HepG2 (cell line): ENCODE results near the gene ANKRD62. TPM values are rescaled to one million over a fixed set of nuclear protein-coding genes. Genes with fewer than 3 reads are reported as not detected.
"Not testable (repeated sequence)": the region's sequence is repeated elsewhere in the genome, so short reads cannot be mapped to it uniquely, and the experiment has no call there.

ENCODE experiments used
- ATAC-seq: fragments of 200-7000 bp; cut with Tn5 transposase; 3 replicates; pipeline ENCODE4 v1.9.1; 2020; ENCODE audit warnings: mild to moderate bottlenecking, moderate library complexity
- BruUV-seq: library from RNA; stranded (reverse); fragments of 400-500 nt; replicated peaks from 2 replicates; lab custom pipeline; 2021; lab: Mats Ljungman, UMichigan
- CTCF ChIA-PET: fragments of 300-600 bp; formaldehyde crosslinking; extraction: SDS; loops from one replicate; lab custom pipeline; 2021; ENCODE audit warnings: low total read pairs, inconsistent platforms, low intra/inter-chr PET ratio; lab: Yijun Ruan, JAX
- POLR2A ChIA-PET: fragments of 350-600 bp; sonication (Branson Sonifier 250); formaldehyde crosslinking; loops from one replicate; lab custom pipeline; 2020; ENCODE audit warnings: antibody characterized with exemption, inconsistent platforms; lab: Yijun Ruan, JAX
- DNase-seq: peaks from one replicate; pipeline ENCODE4 v3.0.0-alpha.2; 2015; ENCODE audit warnings: low spot score
- FAIRE-seq: peaks from 3 replicates; lab custom pipeline; 2011; peaks lifted over from hg19 to GRCh38; lab: Jason Lieb, UNC
- H2AFZ ChIP-seq: one replicate; pipeline ENCODE4 v1.6.1; 2011; ENCODE audit warnings: low read length, inconsistent platforms
- H3K27ac ChIP-seq: fragments of 300-600 bp; 3 replicates; pipeline ENCODE4 v1.8.0; 2011; ENCODE audit warnings: mixed run types, mild to moderate bottlenecking, mixed read lengths, low read length, inconsistent platforms; ENCODE audit not compliant: insufficient read depth; ENCODE audit errors: extremely low read length
- H3K27me3 ChIP-seq, 2 experiments: fragments of 200-600 bp in 1 of 2; 2 replicates in 1 of 2; 3 replicates in 1 of 2; pipeline versions ENCODE4 v1.6.0 to v1.8.0; 2011; ENCODE audit warnings: low read length in 2 of 2, mild to moderate bottlenecking in 2 of 2, moderate library complexity in 2 of 2, inconsistent platforms in 1 of 2; ENCODE audit not compliant: insufficient read depth in 2 of 2, control insufficient read depth in 1 of 2
- H3K36me3 ChIP-seq, 2 experiments: fragments of 200-600 bp in 1 of 2; replicated peaks in 1 of 2; 2 replicates in 1 of 2; 3 replicates in 1 of 2; pipeline versions ENCODE4 v1.5.1 to v1.8.0; 2011; ENCODE audit warnings: low read length in 2 of 2, inconsistent platforms in 1 of 2; ENCODE audit not compliant: insufficient read depth in 2 of 2, control insufficient read depth in 1 of 2
- H3K4me1 ChIP-seq: 2 replicates; pipeline ENCODE4 v1.5.1; 2012; ENCODE audit warnings: low read length, inconsistent platforms; ENCODE audit not compliant: insufficient read depth
- H3K4me2 ChIP-seq: 2 replicates; pipeline ENCODE4 v1.6.0; 2011; ENCODE audit warnings: low read depth, low read length, inconsistent platforms
- H3K4me3 ChIP-seq, 3 experiments: fragments of 200-600 bp in 1 of 3; sonication (generic), shearing (Covaris generic) in 1 of 3; replicated peaks in 1 of 3; 2 replicates each; pipeline ENCODE4 v1.5.1; 2011 to 2016; ENCODE audit warnings: low read length in 3 of 3, inconsistent platforms in 2 of 3, low read depth in 2 of 3, mild to moderate bottlenecking in 2 of 3, control low read depth in 1 of 3, mixed read lengths in 1 of 3; ENCODE audit not compliant: insufficient read depth in 1 of 3
- H3K79me2 ChIP-seq: one replicate; pipeline ENCODE4 v1.6.1; 2011; ENCODE audit warnings: low read length, inconsistent platforms; ENCODE audit not compliant: insufficient read depth
- H3K9ac ChIP-seq: 2 replicates; pipeline ENCODE4 v1.6.0; 2011; ENCODE audit warnings: mild to moderate bottlenecking, low read depth, low read length, inconsistent platforms; ENCODE audit not compliant: insufficient read depth
- H3K9me3 ChIP-seq: 2 replicates; pipeline ENCODE4 v1.5.1; 2012; ENCODE audit warnings: mild to moderate bottlenecking, low read length
- H4K20me1 ChIP-seq: 2 replicates; pipeline ENCODE4 v1.6.0; 2011; ENCODE audit warnings: inconsistent platforms, mild to moderate bottlenecking, low read length, moderate library complexity; ENCODE audit not compliant: insufficient read depth
- BCL6 ChIP-seq: IDR thresholded peaks from 2 replicates; pipeline ENCODE4 v1.6.1; 2016; ENCODE audit warnings: missing genetic modification reagents, missing compliant biosample characterization
- BHLHE40 ChIP-seq: IDR thresholded peaks from 2 replicates; pipeline ENCODE4 v1.6.1; 2011; ENCODE audit warnings: low read length, improper control_type of control experiment
- CTCF ChIP-seq: sonication (generic); formaldehyde crosslinking; IDR thresholded peaks from 2 replicates; pipeline ENCODE4 v1.5.0; 2020; ENCODE audit warnings: mild to moderate bottlenecking, missing genetic modification reagents, moderate library complexity
- FOXK2 ChIP-seq: fragments of 450-650 bp; IDR thresholded peaks from 2 replicates; pipeline ENCODE4 v1.6.1; 2016
- KLF6 ChIP-seq: IDR thresholded peaks from 2 replicates; pipeline ENCODE4 v1.8.0; 2016; ENCODE audit warnings: missing biosample characterization, missing genetic modification reagents
- SMC3 ChIP-seq: IDR thresholded peaks from 2 replicates; pipeline ENCODE4 v1.6.1; 2011; ENCODE audit warnings: low read length, improper control_type of control experiment
- ZBTB1 ChIP-seq: sonication (generic); formaldehyde crosslinking; IDR thresholded peaks from 2 replicates; pipeline ENCODE4 v1.4.0; 2020; ENCODE audit warnings: missing genetic modification reagents, borderline replicate concordance
- ZKSCAN1 ChIP-seq: fragments of 150-350 bp; IDR thresholded peaks from 2 replicates; pipeline ENCODE4 v1.6.1; 2014; ENCODE audit warnings: low read length
- ZNF263 ChIP-seq: sonication (generic); formaldehyde crosslinking; IDR thresholded peaks from 2 replicates; pipeline ENCODE4 v1.4.0; 2020; ENCODE audit warnings: missing genetic modification reagents
- WGBS: methylation state at CpG from one replicate; pipeline ENCODE4 v1.1.6; 2017; ENCODE audit warnings: low lambda C conversion rate; 5-methylcytosine and 5-hydroxymethylcytosine counted together
- in situ Hi-C: cut with HindIII; loops from 2 replicates; pipeline ENCODE4 v1.10.0; 2017; ENCODE audit warnings: low pct_unique_long_range_greater_than_20kb; ENCODE audit not compliant: extremely low pct_ligation_motif_present
- intact Hi-C: fragments of 100-400 bp; cut with micrococcal nuclease; formaldehyde crosslinking; loops from one replicate; pipeline ENCODE4 v1.10.0; 2022; ENCODE audit not compliant: unreplicated experiment
- polyA plus RNA-seq, 8 experiments: library from polyadenylated mRNA; depleted of rRNA in 3 of 8; stranded (reverse) in 7 of 8; unstranded in 1 of 8; fragments of >200 nt; fragmentation: Illumina TruSeq in 4 of 8; extraction: Trizol in 4 of 8; gene quantifications; 2 replicates each; pipeline versions ENCODE4 v1.2.1 to v1.2.3, GENCODE V29; 2011 to 2016; ENCODE audit warnings: low read depth in 4 of 8, missing spikeins in 1 of 8, mixed read lengths in 1 of 8; ENCODE audit not compliant: insufficient read depth in 1 of 8
- total RNA-seq, 5 experiments: library from RNA; depleted of rRNA; stranded (reverse); fragments of >200 nt; fragmentation: Illumina TruSeq; extraction: Trizol; gene quantifications; 2 replicates each; pipeline ENCODE4 v1.2.3, GENCODE V29; 2016; ENCODE audit warnings: low read depth in 1 of 5

The ANKRD62 gene
- total and polyA plus RNA-seq, 2 of the 13 experiments (the other 11 are each of a cell fraction or from before 2014, with no cell fraction given): not detected

GRCh38 chr18:12119358-12119757 is 25.7 kb downstream of the ANKRD62 start:
- H3K9me3 ChIP-seq: no peaks in the 10 kb centered on the region
- ChIA-PET POLR2A (no interaction called here), CTCF (no interaction called here)
- no peaks in the 10 kb centered on the region for H3K36me3 ChIP-seq
- H3K27ac ChIP-seq: no peak overlapping the region
- H3K4me2 ChIP-seq: no peak overlapping the region
- WGBS: 16% methylated on average over 2 of the region's 2 CpGs
- no peaks in the 10 kb centered on the region for H3K27me3 ChIP-seq
- H4K20me1 ChIP-seq: no peaks in the 10 kb centered on the region
- intact Hi-C loops (no loop called here), in situ Hi-C loops (no loop called here)
- ATAC-seq (no peak), FAIRE-seq (no peak), DNase-seq (no peak)
- H2AFZ ChIP-seq: no peak overlapping the region
- H3K9ac ChIP-seq: no peak overlapping the region
- H3K4me1 ChIP-seq: peaks cover 8% of the 10 kb centered on the region
- no TSS peak for BruUV-seq
- H3K79me2 ChIP-seq: no peaks in the 10 kb centered on the region
- no peak for TF ChIP-seq ZNF263 (CRISPR knock-in tag)
- TF ChIP-seq BCL6 (CRISPR knock-in tag): no peak
- no peak for TF ChIP-seq FOXK2
- TF ChIP-seq KLF6 (CRISPR knock-in tag): no peak
- no peak for TF ChIP-seq ZKSCAN1
- TF ChIP-seq ZBTB1 (CRISPR knock-in tag): no peak
- H3K4me3 ChIP-seq: no peak overlapping the region

- Histone ChIP-seq H4K20me1 (no peaks in the 10 kb centered on the region), H3K4me1 (peaks cover 8% of the 10 kb centered on the region), H3K4me3 (no peak overlapping the region), H3K9me3 (no peaks in the 10 kb centered on the region), H2AFZ (no peak overlapping the region), H3K27ac (no peak overlapping the region), H3K27me3 (0 out of 5 replicates have a peak, but pooled peaks cover 0 to 4% of the 10 kb centered on the region in 2 experiments), H3K36me3 (no peaks in the 10 kb centered on the region), H3K9ac (no peak overlapping the region), H3K4me2 (peak overlapping the region; percentile 31; the same call in 1 of the 2 replicates), H3K79me2 (no peaks in the 10 kb centered on the region)
- no TSS peak for BruUV-seq
- 34% methylated on average over 15 of the region's 15 CpGs for WGBS
- in situ Hi-C loops (no loop called here), intact Hi-C loops (no loop called here)
- ChIA-PET CTCF (interaction anchor here (0.6 kb wide), 1 partner anchor 63 kb away, joined by 3 read pairs; no protein-coding TSS in a partner anchor), POLR2A (no interaction called here)
- FAIRE-seq: no peak
- TF ChIP-seq BHLHE40: no peak
- TF ChIP-seq CTCF: peak; percentile 38
- peak; percentile 17; the same call in 1 of the 2 replicates for TF ChIP-seq SMC3
- peak; percentile 86 for ATAC-seq
- DNase-seq: peak; percentile 16
These were observed 27.8 kb downstream of the ANKRD62 start for GRCh38 chr18:12121175-12122042.

GRCh38 chr18:12122043-12122389 is 28.4 kb downstream of the ANKRD62 start:
- H3K27ac ChIP-seq, H3K4me3 ChIP-seq, intact Hi-C loops, BruUV-seq, H3K9me3 ChIP-seq, CTCF ChIA-PET, ATAC-seq, H3K79me2 ChIP-seq, H4K20me1 ChIP-seq, DNase-seq, in situ Hi-C loops, FAIRE-seq, H3K9ac ChIP-seq, H2AFZ ChIP-seq, POLR2A ChIA-PET, H3K36me3 ChIP-seq, H3K4me2 ChIP-seq, H3K27me3 ChIP-seq, H3K4me1 ChIP-seq: not testable (repeated sequence)
- 33% methylated on average over 3 of the region's 3 CpGs for WGBS
